Stomach smooth muscle (tissue), 2 donors: ENCODE results near the gene SPECC1.
A peak's percentile ranks its signal among the peaks of the same experiment; 100 is the strongest.

Experiments
- H3K27ac ChIP-seq: one replicate; pipeline ENCODE4 v1.7.0; 2013; ENCODE audit warnings: mild to moderate bottlenecking, low read length, inconsistent platforms
- H3K27me3 ChIP-seq, 2 donors: one replicate each; pipeline ENCODE4 v1.7.0; 2013; ENCODE audit warnings: low read length in 2 of 2; ENCODE audit not compliant: insufficient read depth in 2 of 2, control insufficient read depth in 1 of 2
- H3K36me3 ChIP-seq, 2 donors: one replicate each; pipeline ENCODE4 v1.7.0; 2013; ENCODE audit warnings: low read length in 2 of 2; ENCODE audit not compliant: control insufficient read depth in 2 of 2, insufficient read depth in 2 of 2
- H3K4me1 ChIP-seq: one replicate; pipeline ENCODE4 v1.7.0; 2013; ENCODE audit warnings: low read length; ENCODE audit not compliant: control insufficient read depth, insufficient read depth
- H3K4me3 ChIP-seq, 2 donors: one replicate each; pipeline ENCODE4 v1.7.0; 2013; ENCODE audit warnings: low read length in 2 of 2
- H3K9ac ChIP-seq, 2 donors: one replicate each; pipeline ENCODE4 v1.7.0; 2013; ENCODE audit warnings: low read length in 2 of 2, mild to moderate bottlenecking in 1 of 2
- H3K9me3 ChIP-seq, 2 donors: one replicate each; pipeline ENCODE4 v1.7.0; 2013; ENCODE audit warnings: low read length in 2 of 2; ENCODE audit not compliant: control insufficient read depth in 2 of 2
- donor health status: healthy.
- donor health status: Pancreatic carcinoma.

SPECC1 gene

DNA sequence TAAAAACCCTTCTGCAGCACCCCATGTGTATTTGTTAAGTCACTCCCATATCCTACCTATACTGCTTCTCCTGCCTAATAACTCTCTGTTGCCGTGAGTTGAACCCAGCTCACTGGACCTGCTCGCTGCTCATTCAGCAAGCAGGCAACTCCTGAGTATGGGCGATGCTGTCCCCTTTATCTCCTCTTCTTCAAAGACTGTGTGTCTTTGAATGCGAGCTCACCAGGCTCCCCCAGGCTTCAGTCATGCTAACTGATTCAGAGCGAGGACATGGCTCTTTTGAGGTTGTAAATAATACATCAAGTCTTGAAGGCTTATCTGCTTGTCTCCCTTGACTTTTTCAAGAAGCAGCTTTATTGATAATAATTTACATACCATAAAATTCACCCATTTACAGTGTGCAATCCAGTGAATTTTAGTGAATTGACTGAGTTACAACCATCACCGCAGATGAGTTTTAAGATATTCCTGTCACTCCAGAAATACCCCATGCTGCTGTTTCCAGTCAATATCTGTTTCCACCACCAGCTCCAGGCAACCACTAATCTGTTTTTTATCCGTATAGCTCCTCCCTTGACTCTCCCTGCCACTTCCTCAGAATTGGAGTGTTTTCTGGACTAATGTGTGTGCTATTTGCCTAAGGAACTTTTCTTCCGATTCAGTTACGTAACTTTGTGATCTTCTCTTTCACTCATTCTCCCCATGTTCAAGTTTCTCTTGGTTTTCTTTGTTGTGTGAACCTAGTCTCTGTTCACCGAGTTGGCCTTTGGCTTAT, 132.2 kb downstream of the SPECC1 start:
- Histone ChIP-seq H3K9ac (no peak overlapping the region), H3K36me3 (no peaks in the 10 kb centered on the region), H3K9me3 (no peaks in the 10 kb centered on the region), H3K4me3 (no peak overlapping the region), H3K4me1 (no peaks in the 10 kb centered on the region), H3K27ac (no peak overlapping the region), H3K27me3 (peaks cover 0 to 2% of the 10 kb centered on the region in 2 donors)

DNA sequence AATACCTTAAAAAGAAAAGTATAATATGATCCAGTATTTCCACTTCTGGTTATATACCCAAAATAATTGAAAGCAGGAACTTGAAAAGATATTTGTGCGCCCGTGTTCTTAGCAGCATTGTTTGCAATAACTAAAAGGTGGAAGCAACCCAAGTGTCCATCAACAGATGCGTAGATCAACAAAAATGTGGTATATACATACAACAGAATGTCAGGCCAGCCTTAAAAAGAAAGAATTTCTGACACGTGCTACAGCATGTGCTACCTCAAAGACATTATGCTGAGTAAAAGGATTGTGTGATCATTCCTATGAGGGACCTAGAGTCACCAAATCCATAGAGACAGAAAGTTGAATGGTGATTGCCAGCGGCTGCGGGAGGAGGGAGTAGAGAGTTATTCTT, 133.1 kb downstream of the SPECC1 start:
- Histone ChIP-seq H3K27me3 (peaks cover 0 to 2% of the 10 kb centered on the region in 2 donors), H3K9ac (no peak overlapping the region), H3K4me3 (no peak overlapping the region), H3K27ac (no peak overlapping the region), H3K4me1 (no peaks in the 10 kb centered on the region), H3K36me3 (no peaks in the 10 kb centered on the region), H3K9me3 (no peaks in the 10 kb centered on the region)

DNA sequence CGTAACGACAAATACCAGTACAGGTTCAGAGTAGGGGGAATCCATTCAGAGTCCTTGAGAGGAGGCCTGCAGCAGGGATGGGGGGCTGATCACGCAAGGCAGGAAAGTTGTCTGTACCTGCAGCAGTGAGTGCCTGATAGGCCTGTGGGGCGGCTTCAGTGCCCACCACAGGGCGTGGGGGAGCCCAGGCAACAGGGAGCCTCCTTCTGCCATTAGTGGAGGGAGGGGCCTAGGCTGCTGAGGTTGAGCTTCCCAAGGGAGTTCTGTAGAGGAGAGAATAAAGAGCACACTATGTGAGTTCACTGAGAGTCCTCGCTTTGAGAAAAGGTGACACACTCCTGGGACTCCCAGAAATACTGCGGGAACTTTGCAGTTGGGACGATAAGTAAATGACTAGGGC, 134.6 kb downstream of the SPECC1 start:
- peaks cover 0 to 2% of the 10 kb centered on the region in 2 donors for H3K27me3 ChIP-seq
- no peak overlapping the region for H3K27ac ChIP-seq
- H3K4me3 ChIP-seq, result no peak overlapping the region

DNA sequence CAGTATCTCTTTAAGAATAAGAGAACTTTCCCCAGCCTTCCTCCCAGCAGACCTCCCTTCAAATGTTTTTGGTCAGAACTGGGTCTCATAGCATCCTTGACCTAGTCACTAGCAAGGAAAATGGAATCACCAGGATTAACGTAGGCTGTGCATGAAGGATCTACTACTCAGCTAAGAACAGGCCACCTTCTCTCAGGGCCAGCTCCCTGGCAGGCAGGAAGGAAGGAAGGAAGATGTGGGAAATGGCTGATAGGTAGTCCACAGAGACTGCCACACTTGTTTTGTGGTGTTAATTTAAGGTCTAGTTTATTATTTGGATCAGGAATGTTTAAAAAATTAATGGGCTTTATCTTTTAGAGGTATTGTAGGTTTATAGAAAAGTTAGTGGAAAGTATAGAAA, 136.4 kb downstream of the SPECC1 start:
- Histone ChIP-seq H3K9me3 (no peaks in the 10 kb centered on the region), H3K27ac (no peak overlapping the region), H3K36me3 (no peaks in the 10 kb centered on the region), H3K9ac (no peak overlapping the region), H3K4me3 (no peak overlapping the region), H3K4me1 (no peaks in the 10 kb centered on the region), H3K27me3 (no peaks in the 10 kb centered on the region)

More for the DNA sequence above, 134.6 kb downstream of the SPECC1 start:
- Histone ChIP-seq H3K9ac (no peak overlapping the region), H3K9me3 (no peaks in the 10 kb centered on the region), H3K4me1 (no peaks in the 10 kb centered on the region), H3K36me3 (no peaks in the 10 kb centered on the region)

DNA sequence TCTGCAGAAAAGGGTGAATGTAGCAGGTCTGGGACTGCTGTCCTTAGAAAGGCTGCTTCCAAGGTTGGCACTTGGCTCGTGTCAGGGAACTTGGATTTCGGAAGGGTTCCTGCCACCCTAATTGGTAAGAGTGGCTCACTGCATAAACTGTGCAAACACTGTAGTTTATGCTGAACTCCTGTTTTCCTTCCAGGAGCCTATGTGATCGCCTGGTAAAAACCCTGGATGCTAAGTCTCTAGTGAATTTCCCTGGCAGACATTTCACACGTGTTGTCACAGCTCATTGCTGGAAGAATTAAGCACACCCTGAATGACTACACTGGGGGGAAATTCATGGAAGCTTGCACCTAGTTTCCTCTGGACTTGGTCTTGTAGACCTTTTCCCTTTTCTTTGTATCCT, 140.1 kb downstream of the SPECC1 start:
- Histone ChIP-seq H3K36me3 (no peaks in the 10 kb centered on the region), H3K9ac (no peak overlapping the region), H3K27me3 (no peaks in the 10 kb centered on the region), H3K27ac (no peak overlapping the region), H3K4me3 (no peak overlapping the region), H3K4me1 (no peaks in the 10 kb centered on the region), H3K9me3 (no peaks in the 10 kb centered on the region)

DNA sequence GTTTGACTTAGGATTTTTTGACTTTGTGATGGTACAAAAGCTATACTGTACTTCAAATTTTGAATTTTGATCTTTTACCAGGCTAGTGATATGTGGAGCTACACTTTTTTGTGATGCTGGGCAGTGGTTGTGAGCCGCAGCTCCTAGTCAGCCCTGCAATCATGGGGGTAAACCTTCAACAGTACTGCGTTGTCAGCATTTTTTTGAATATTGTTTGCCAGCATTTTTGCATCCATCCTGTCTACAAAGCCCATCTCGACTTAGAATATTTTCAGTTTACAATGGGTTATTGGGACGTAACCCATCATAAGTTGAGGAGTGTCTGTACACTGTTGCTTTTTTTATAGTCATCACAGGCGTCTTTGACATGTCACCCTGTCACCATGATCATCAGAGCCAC, 142.0 kb downstream of the SPECC1 start:
- H3K9me3 ChIP-seq, result no peaks in the 10 kb centered on the region
- H3K27me3 ChIP-seq, result no peaks in the 10 kb centered on the region
- H3K4me3 ChIP-seq, result no peak overlapping the region
- no peak overlapping the region for H3K9ac ChIP-seq
- no peak overlapping the region for H3K27ac ChIP-seq
- H3K36me3 ChIP-seq, result no peaks in the 10 kb centered on the region
- peaks cover 6% of the 10 kb centered on the region for H3K4me1 ChIP-seq

DNA sequence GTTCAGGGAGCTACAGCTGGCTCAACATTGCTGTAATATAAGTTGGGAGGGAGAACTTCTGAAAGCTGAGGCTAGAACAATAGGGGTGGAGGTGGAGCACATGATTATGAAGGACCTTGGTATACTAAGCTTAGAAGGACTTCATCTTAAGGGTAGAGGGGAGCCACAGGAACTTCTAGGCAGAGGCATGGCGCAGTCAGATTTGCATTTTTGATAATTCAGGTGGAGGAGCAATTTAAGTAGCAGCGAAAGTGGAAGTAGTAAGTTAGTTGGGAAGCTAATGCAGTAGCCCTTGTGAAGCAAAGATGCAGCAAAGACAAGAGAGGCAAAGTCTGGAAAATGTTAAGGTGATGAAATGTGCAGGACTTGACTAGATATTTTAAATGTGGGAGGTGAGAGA, 144.1 kb downstream of the SPECC1 start:
- Histone ChIP-seq H3K27me3 (peaks cover 7 to 15% of the 10 kb centered on the region in 2 donors), H3K27ac (no peak overlapping the region), H3K9ac (no peak overlapping the region), H3K4me3 (no peak overlapping the region), H3K4me1 (peaks cover 14% of the 10 kb centered on the region), H3K36me3 (no peaks in the 10 kb centered on the region), H3K9me3 (no peaks in the 10 kb centered on the region)

DNA sequence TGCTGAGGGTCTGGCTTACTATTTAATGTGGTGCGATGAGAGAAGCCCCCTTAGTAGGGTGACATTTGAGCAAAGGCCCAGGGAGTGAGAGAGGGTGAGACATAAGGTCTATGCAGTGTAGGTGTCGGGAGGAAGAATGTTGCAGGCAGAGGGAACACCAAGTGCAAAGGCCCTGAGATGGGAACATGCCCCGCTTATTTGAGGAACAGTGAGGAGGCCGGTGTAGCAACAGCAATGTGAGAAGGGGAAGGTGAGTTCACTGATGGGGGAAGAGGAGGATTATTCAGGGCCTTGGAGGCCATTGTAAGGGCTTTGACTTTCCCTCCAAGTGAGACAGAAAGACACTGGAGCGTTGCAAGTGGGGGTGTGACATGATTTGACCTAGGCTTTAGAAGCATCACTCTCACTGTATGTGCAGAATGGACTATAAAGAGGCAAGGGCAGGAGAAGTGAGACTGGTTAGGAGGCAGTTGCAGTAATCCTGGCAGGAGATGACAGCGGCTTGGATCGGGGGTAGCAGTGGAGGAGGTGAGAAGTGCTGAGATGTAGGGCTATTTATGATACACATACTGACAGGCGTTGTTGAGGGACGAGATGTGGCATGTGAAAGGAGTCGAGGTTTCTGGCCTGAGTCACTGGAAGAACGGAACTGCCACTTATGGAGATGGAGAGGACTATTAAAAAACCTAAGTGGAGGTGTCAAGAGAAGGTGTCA, 145.3 kb downstream of the SPECC1 start:
- H3K4me3 ChIP-seq, result no peak overlapping the region
- no peak overlapping the region for H3K9ac ChIP-seq
- peaks cover 14% of the 10 kb centered on the region for H3K4me1 ChIP-seq
- no peaks in the 10 kb centered on the region for H3K36me3 ChIP-seq
- H3K27me3 ChIP-seq, result peaks cover 15 to 22% of the 10 kb centered on the region in 2 donors
- no peak overlapping the region for H3K27ac ChIP-seq
- H3K9me3 ChIP-seq, result no peaks in the 10 kb centered on the region

DNA sequence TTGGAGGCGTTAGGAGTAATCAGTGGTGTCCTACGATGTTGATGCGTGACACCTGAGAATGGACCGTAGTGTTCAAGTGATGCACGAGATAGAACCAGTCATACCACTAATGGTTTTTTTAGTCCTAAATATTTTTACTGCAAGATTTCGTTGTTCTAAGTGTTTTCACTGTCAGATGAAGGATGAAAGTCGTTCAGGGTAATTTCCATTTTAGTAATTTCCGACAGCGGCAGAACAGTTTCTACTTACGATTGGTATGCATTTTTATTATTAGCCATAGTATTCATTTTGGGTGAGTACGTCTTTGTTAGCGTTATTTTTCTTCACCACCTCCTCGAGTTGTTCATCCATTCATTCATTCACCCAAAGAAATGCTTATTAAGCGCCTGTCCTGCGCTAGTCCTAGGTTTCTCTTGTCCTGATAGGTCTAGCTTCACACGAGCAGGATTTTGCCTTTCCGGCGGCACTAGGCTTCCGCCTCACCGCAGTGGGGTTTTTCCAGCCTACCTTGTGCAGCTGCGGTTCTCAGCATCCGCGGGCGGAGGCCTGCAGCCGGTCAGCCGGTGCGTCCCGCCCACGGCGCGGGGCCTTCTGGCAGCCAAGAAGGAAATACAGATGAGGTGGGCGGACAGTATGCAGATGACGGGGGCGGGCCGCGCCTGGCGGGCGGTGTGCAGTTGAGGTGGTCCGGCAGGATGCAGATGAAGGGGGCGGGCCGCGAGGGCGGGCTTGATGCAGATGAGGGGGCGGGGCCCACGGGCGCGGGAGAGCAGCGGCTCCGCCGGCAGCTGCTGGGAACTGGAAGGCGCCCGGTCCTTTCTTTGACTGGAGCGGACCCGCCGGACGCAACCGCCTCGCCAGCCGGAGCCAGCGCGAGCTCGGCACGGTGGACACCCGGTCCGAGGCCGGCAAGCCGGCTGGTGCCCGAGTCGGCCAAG, 146.4 kb downstream of the SPECC1 start:
- Histone ChIP-seq H3K4me3 (peak overlapping the region; percentile 62 to 72), H3K4me1 (peaks cover 14% of the 10 kb centered on the region), H3K36me3 (no peaks in the 10 kb centered on the region), H3K27me3 (peaks cover 21 to 23% of the 10 kb centered on the region in 2 donors), H3K27ac (no peak overlapping the region), H3K9me3 (no peaks in the 10 kb centered on the region), H3K9ac (peak overlapping the region in 1 of 2 donors; percentile 55)

DNA sequence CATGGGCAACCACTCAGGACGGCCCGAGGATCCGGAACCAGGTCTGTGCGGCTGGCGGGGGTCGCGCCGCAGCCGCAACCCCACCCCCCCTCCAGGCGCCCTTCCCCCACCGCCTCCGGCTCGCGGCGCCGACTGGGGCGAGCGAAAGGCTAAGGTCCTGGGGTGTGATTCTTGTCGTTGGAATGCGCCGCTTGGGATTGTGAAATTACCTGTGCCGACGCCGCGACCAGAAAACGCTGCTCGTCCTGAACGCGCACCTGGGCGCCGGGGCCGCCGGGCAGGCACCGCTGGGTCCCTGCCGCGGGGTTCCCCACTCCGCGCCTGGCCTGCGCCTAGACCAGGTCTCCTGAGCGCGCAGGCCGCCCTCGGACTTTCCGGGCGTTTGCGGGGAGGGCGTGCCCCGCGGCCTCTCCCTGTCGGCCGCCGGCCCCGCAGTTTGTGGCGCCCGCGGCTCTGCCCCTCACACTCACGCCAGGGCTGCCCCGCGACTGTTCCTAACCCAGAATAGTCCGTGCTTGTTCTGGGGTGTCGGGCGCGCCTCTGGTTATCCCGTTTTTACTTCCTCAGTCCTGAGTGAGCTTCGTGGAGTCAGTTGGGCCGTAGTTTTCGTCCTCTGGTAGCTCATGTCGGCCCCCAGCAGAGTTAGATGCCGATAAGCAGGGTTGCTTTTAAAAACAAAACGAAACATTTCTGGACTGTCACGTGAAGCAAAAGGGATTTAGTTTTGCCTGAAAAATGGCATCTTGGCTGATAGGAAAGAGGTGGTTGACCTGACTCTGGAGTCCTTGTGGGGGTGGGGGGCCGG, 147.2 kb downstream of the SPECC1 start:
- H3K27ac ChIP-seq, result no peak overlapping the region
- peak overlapping the region in 1 of 2 donors; percentile 55 for H3K9ac ChIP-seq
- peak overlapping the region; percentile 62 to 72 for H3K4me3 ChIP-seq
- H3K9me3 ChIP-seq, result no peaks in the 10 kb centered on the region
- H3K4me1 ChIP-seq, result peaks cover 14% of the 10 kb centered on the region
- peaks cover 21 to 23% of the 10 kb centered on the region in 2 donors for H3K27me3 ChIP-seq
- no peaks in the 10 kb centered on the region for H3K36me3 ChIP-seq
